Astrocyte (in vitro differentiated cells and primary cell): ENCODE measurements around the gene CIT. TPM values are rescaled to one million over a fixed set of nuclear protein-coding genes. Genes with fewer than 3 reads are reported as not detected.

Source experiments
- DNase-seq: peaks from one replicate; pipeline ENCODE4 v3.0.0-alpha.2; 2010; ENCODE audit warnings: low read depth
- FAIRE-seq: peaks from 2 replicates; lab custom pipeline; 2011; peaks lifted over from hg19 to GRCh38; lab: Jason Lieb, UNC
- H2AFZ ChIP-seq: 2 replicates; pipeline ENCODE4 v1.6.0; 2012; ENCODE audit warnings: low read depth, low read length, inconsistent platforms
- H3K27ac ChIP-seq: 2 replicates; pipeline ENCODE4 v1.5.1; 2011; ENCODE audit warnings: low read depth, low read length, inconsistent platforms
- H3K27me3 ChIP-seq: 2 replicates; pipeline ENCODE4 v1.6.0; 2011; ENCODE audit warnings: low read length, inconsistent platforms; ENCODE audit not compliant: insufficient read depth
- H3K36me3 ChIP-seq: 2 replicates; pipeline ENCODE4 v1.5.1; 2011; ENCODE audit warnings: low read length, inconsistent platforms; ENCODE audit not compliant: insufficient read depth
- H3K4me1 ChIP-seq: 2 replicates; pipeline ENCODE4 v1.5.1; 2011; ENCODE audit warnings: low read length, inconsistent platforms; ENCODE audit not compliant: insufficient read depth
- H3K4me2 ChIP-seq: 2 replicates; pipeline ENCODE4 v1.6.0; 2012; ENCODE audit warnings: low read length, inconsistent platforms
- H3K4me3 ChIP-seq: 2 replicates; pipeline ENCODE4 v1.5.1; 2011; ENCODE audit warnings: low read depth, mild to moderate bottlenecking, low read length, inconsistent platforms; ENCODE audit not compliant: insufficient read depth
- H3K79me2 ChIP-seq: 2 replicates; pipeline ENCODE4 v1.6.0; 2012; ENCODE audit warnings: mild to moderate bottlenecking, low read length, inconsistent platforms; ENCODE audit not compliant: insufficient read depth
- H3K9ac ChIP-seq: 2 replicates; pipeline ENCODE4 v1.6.0; 2012; ENCODE audit warnings: mild to moderate bottlenecking, low read length, inconsistent platforms
- H3K9me3 ChIP-seq: 2 replicates; pipeline ENCODE4 v1.5.1; 2012; ENCODE audit warnings: low read depth, mild to moderate bottlenecking, low read length, inconsistent platforms; ENCODE audit not compliant: insufficient read depth
- H4K20me1 ChIP-seq: 2 replicates; pipeline ENCODE4 v1.6.0; 2012; ENCODE audit warnings: low read length, inconsistent platforms; ENCODE audit not compliant: insufficient read depth
- H3K27ac Mint-ChIP-seq: one replicate; pipeline ENCODE4 v1.8.0; 2021; ENCODE audit warnings: mild to moderate bottlenecking, mixed read lengths; ENCODE audit not compliant: unreplicated experiment
- H3K27me3 Mint-ChIP-seq: one replicate; pipeline ENCODE4 v1.8.0; 2021; ENCODE audit warnings: low read depth, mixed read lengths; ENCODE audit not compliant: unreplicated experiment
- H3K36me3 Mint-ChIP-seq: one replicate; pipeline ENCODE4 v1.8.0; 2021; ENCODE audit warnings: low read depth, mixed read lengths; ENCODE audit not compliant: unreplicated experiment
- H3K4me1 Mint-ChIP-seq: one replicate; pipeline ENCODE4 v1.8.0; 2021; ENCODE audit warnings: low read depth, mixed read lengths; ENCODE audit not compliant: unreplicated experiment
- H3K4me3 Mint-ChIP-seq: one replicate; pipeline ENCODE4 v1.8.0; 2021; ENCODE audit warnings: mild to moderate bottlenecking, moderate library complexity, mixed read lengths; ENCODE audit not compliant: unreplicated experiment
- H3K9me3 Mint-ChIP-seq: one replicate; pipeline ENCODE4 v1.8.0; 2021; ENCODE audit warnings: mild to moderate bottlenecking, mixed read lengths; ENCODE audit not compliant: unreplicated experiment
- CTCF ChIP-seq: IDR thresholded peaks from 2 replicates; pipeline ENCODE4 v1.5.1; 2011; ENCODE audit warnings: low read depth, mild to moderate bottlenecking, inconsistent platforms, low read length, moderate library complexity; ENCODE audit not compliant: insufficient read depth
- EZH2 ChIP-seq: IDR thresholded peaks from 2 replicates; pipeline ENCODE4 v1.6.1; 2012; ENCODE audit warnings: mild to moderate bottlenecking, low read length, inconsistent platforms; ENCODE audit not compliant: insufficient read depth
- total RNA-seq: library from RNA; stranded (reverse); gene quantifications from 2 replicates; pipeline ENCODE4 v1.2.1, GENCODE V29; 2021

The CIT gene
- total RNA-seq, 1 donor from 2014 or later, result 4.5 TPM

GRCh38 chr12:119857041-119857591, 20.0 kb downstream of the CIT start:
- DNase-seq (no peak), FAIRE-seq (no peak)
- Histone ChIP-seq H3K9me3 (no peaks in the 10 kb centered on the region), H3K9ac (no peak overlapping the region), H3K27ac (no peak overlapping the region), H3K4me2 (no peak overlapping the region), H4K20me1 (peaks cover 4% of the 10 kb centered on the region), H3K4me1 (no peaks in the 10 kb centered on the region), H3K4me3 (no peak overlapping the region), H2AFZ (no peak overlapping the region), H3K79me2 (peaks cover 19% of the 10 kb centered on the region), H3K36me3 (no peaks in the 10 kb centered on the region), H3K27me3 (no peaks in the 10 kb centered on the region)
- Mint-ChIP-seq H3K4me1 (peaks cover 4% of the 10 kb centered on the region), H3K4me3 (no peak overlapping the region), H3K27me3 (no peaks in the 10 kb centered on the region), H3K36me3 (no peaks in the 10 kb centered on the region), H3K9me3 (no peaks in the 10 kb centered on the region), H3K27ac (no peak overlapping the region)
- TF ChIP-seq EZH2, result no peak
- no peak for TF ChIP-seq CTCF

- H3K27ac Mint-ChIP-seq, result no peak overlapping the region
- Histone ChIP-seq H3K27ac (no peak overlapping the region), H3K79me2 (peaks cover 17% of the 10 kb centered on the region), H3K9ac (no peak overlapping the region), H3K4me2 (no peak overlapping the region), H3K4me1 (no peaks in the 10 kb centered on the region), H2AFZ (no peak overlapping the region), H3K4me3 (no peak overlapping the region), H3K9me3 (no peaks in the 10 kb centered on the region), H3K36me3 (peaks cover 15% of the 10 kb centered on the region), H4K20me1 (no peaks in the 10 kb centered on the region), H3K27me3 (no peaks in the 10 kb centered on the region)
- H3K4me1 Mint-ChIP-seq, result no peaks in the 10 kb centered on the region
- FAIRE-seq, result no peak
- no peaks in the 10 kb centered on the region for H3K36me3 Mint-ChIP-seq
- TF ChIP-seq CTCF (no peak), EZH2 (no peak)
- no peak for DNase-seq
- no peaks in the 10 kb centered on the region for H3K9me3 Mint-ChIP-seq
- H3K27me3 Mint-ChIP-seq, result no peaks in the 10 kb centered on the region
- H3K4me3 Mint-ChIP-seq, result no peak overlapping the region
Observed at GRCh38 chr12:119850330-119850729, 26.8 kb downstream of the CIT start.

GRCh38 chr12:119843100-119843499, 34.0 kb downstream of the CIT start:
- no peaks in the 10 kb centered on the region for H3K27me3 ChIP-seq
- no peak overlapping the region for H3K27ac Mint-ChIP-seq
- no peak overlapping the region for H3K4me3 Mint-ChIP-seq
- no peaks in the 10 kb centered on the region for H3K4me1 ChIP-seq
- H3K9me3 Mint-ChIP-seq, result no peaks in the 10 kb centered on the region
- peaks cover 6% of the 10 kb centered on the region for H3K36me3 ChIP-seq
- no peak overlapping the region for H3K4me2 ChIP-seq
- TF ChIP-seq EZH2 (no peak), CTCF (no peak)
- H3K9me3 ChIP-seq, result no peaks in the 10 kb centered on the region
- no peaks in the 10 kb centered on the region for H3K36me3 Mint-ChIP-seq
- H2AFZ ChIP-seq, result no peak overlapping the region
- FAIRE-seq (no peak), DNase-seq (peak; percentile 49)
- no peak overlapping the region for H3K4me3 ChIP-seq
- H4K20me1 ChIP-seq, result peaks cover 8% of the 10 kb centered on the region
- no peaks in the 10 kb centered on the region for H3K27me3 Mint-ChIP-seq
- H3K9ac ChIP-seq, result no peak overlapping the region
- no peak overlapping the region for H3K27ac ChIP-seq
- peaks cover 17% of the 10 kb centered on the region for H3K79me2 ChIP-seq
- no peaks in the 10 kb centered on the region for H3K4me1 Mint-ChIP-seq
